NCI-H1105 (cell line): ENCODE measurements around the gene LRRC4C.

Source experiments
- DNase-seq: peaks from one replicate; lab custom pipeline; 2025; lab: John Stamatoyannopoulos, UW

The LRRC4C gene

GRCh38 chr11:41250408-41250935 is 209.0 kb downstream of the LRRC4C start:
- DNase-seq: no peak

- DNase-seq: no peak
Observed at GRCh38 chr11:41247621-41248020, 211.8 kb downstream of the LRRC4C start.

GRCh38 chr11:41246399-41246745 is 213.1 kb downstream of the LRRC4C start:
- DNase-seq: no peak

- no peak for DNase-seq
Observed at GRCh38 chr11:41245704-41246398, 213.6 kb downstream of the LRRC4C start.

- DNase-seq: no peak
Observed at GRCh38 chr11:41245184-41245583, 214.3 kb downstream of the LRRC4C start.

GRCh38 chr11:41237382-41237781 is 222.1 kb downstream of the LRRC4C start:
- DNase-seq: no peak

GRCh38 chr11:41235668-41236067 is 223.8 kb downstream of the LRRC4C start:
- no peak for DNase-seq

GRCh38 chr11:41225856-41226633 is 233.4 kb downstream of the LRRC4C start:
- no peak for DNase-seq

GRCh38 chr11:41222236-41222635 is 237.2 kb downstream of the LRRC4C start:
- DNase-seq: no peak

GRCh38 chr11:41206388-41206787 is 253.1 kb downstream of the LRRC4C start:
- DNase-seq: no peak

- peak; percentile 74 for DNase-seq
Observed at GRCh38 chr11:41201156-41201555, 258.3 kb downstream of the LRRC4C start.

- DNase-seq: peak; percentile 65
Observed at GRCh38 chr11:41190437-41191082, 268.9 kb downstream of the LRRC4C start.

- DNase-seq: no peak
Observed at GRCh38 chr11:41189701-41190436, 269.6 kb downstream of the LRRC4C start.

GRCh38 chr11:41177791-41178190 is 281.7 kb downstream of the LRRC4C start:
- DNase-seq: no peak

- DNase-seq: no peak
Observed at GRCh38 chr11:41175304-41175972, 284.0 kb downstream of the LRRC4C start.

- DNase-seq: no peak
Observed at GRCh38 chr11:41146326-41146725, 313.1 kb downstream of the LRRC4C start.

- DNase-seq: no peak
Observed at GRCh38 chr11:41145420-41145819, 314.0 kb downstream of the LRRC4C start.

- DNase-seq: no peak
Observed at GRCh38 chr11:41134971-41135370, 324.5 kb downstream of the LRRC4C start.

GRCh38 chr11:41133023-41133422 is 326.4 kb downstream of the LRRC4C start:
- no peak for DNase-seq

- DNase-seq: no peak
Observed at GRCh38 chr11:41121600-41121999, 337.9 kb downstream of the LRRC4C start.

- no peak for DNase-seq
Observed at GRCh38 chr11:41119484-41119883, 340.0 kb downstream of the LRRC4C start.

- DNase-seq: no peak
Observed at GRCh38 chr11:41118521-41118920, 340.9 kb downstream of the LRRC4C start.
